IMR-90 (cell line): ENCODE measurements around the gene RPEL1. TPM values are rescaled to one million over a fixed set of nuclear protein-coding genes. Genes with fewer than 3 reads are reported as not detected.
A peak's percentile ranks its signal among the peaks of the same experiment; 100 is the strongest.

ENCODE experiments used
- ATAC-seq: fragments of 200-7000 bp; cut with Tn5 transposase; 2 replicates; pipeline ENCODE4 v1.9.1; 2020; ENCODE audit warnings: low read depth, mild to moderate bottlenecking, moderate library complexity
- BruUV-seq: library from RNA; stranded (reverse); fragments of 400-500 nt; replicated peaks from 2 replicates; lab custom pipeline; 2021; lab: Mats Ljungman, UMichigan
- CTCF ChIA-PET: fragments of 300-600 bp; formaldehyde crosslinking; extraction: SDS; loops from one replicate; lab custom pipeline; 2021; ENCODE audit warnings: antibody characterized with exemption; lab: Yijun Ruan, JAX
- POLR2A ChIA-PET: fragments of 300-600 bp; sonication (Branson Sonifier 250); formaldehyde crosslinking; loops from one replicate; lab custom pipeline; 2022; ENCODE audit warnings: antibody characterized with exemption; ENCODE audit not compliant: unreplicated experiment; lab: Charles Lee
- DNase-seq: peaks from one replicate; pipeline ENCODE4 v3.0.0; 2013
- H2AFZ ChIP-seq: replicated peaks from 2 replicates; pipeline ENCODE3; 2013; ENCODE audit warnings: low read length, mild to moderate bottlenecking; ENCODE audit not compliant: poor library complexity
- H2AK5ac ChIP-seq: 2 replicates; pipeline ENCODE4 v1.6.1; 2013; ENCODE audit warnings: low read depth, low read length, inconsistent platforms
- H2AK9ac ChIP-seq: replicated peaks from 2 replicates; pipeline ENCODE3; 2013; ENCODE audit warnings: mild to moderate bottlenecking, low read depth, low read length, moderate library complexity; ENCODE audit not compliant: poor library complexity
- H2BK120ac ChIP-seq: 2 replicates; pipeline ENCODE4 v1.6.1; 2013; ENCODE audit warnings: low read depth, low read length, inconsistent platforms
- H2BK15ac ChIP-seq: 3 replicates; pipeline ENCODE4 v1.6.1; 2013; ENCODE audit warnings: low read depth, low read length, inconsistent platforms
- H2BK20ac ChIP-seq: 2 replicates; pipeline ENCODE4 v1.6.1; 2013; ENCODE audit warnings: low read depth, mild to moderate bottlenecking, inconsistent platforms, low read length, moderate library complexity
- H2BK5ac ChIP-seq: 2 replicates; pipeline ENCODE4 v1.6.1; 2013; ENCODE audit warnings: mild to moderate bottlenecking, low read depth, low read length, inconsistent platforms; ENCODE audit not compliant: poor library complexity, severe bottlenecking
- H3K14ac ChIP-seq: replicated peaks from 2 replicates; pipeline ENCODE4 v1.6.1; 2013; ENCODE audit warnings: low read depth, low read length, inconsistent platforms
- H3K18ac ChIP-seq: 2 replicates; pipeline ENCODE4 v1.6.1; 2013; ENCODE audit warnings: low read depth, low read length, control low read depth
- H3K23ac ChIP-seq: 2 replicates; pipeline ENCODE4 v1.6.1; 2013; ENCODE audit warnings: low read depth, low read length, inconsistent platforms
- H3K27ac ChIP-seq: 2 replicates; pipeline ENCODE4 v1.5.1; 2013; ENCODE audit warnings: mild to moderate bottlenecking, control low read depth, low read length; ENCODE audit not compliant: insufficient read depth
- H3K27me3 ChIP-seq: 2 replicates; pipeline ENCODE4 v1.6.1; 2013; ENCODE audit warnings: low read length; ENCODE audit not compliant: control insufficient read depth, insufficient read depth
- H3K36me3 ChIP-seq: 2 replicates; pipeline ENCODE4 v1.6.1; 2013; ENCODE audit warnings: low read length, mixed read lengths; ENCODE audit not compliant: control insufficient read depth, insufficient read depth
- H3K4ac ChIP-seq: 2 replicates; pipeline ENCODE4 v1.6.1; 2013; ENCODE audit warnings: low read depth, low read length, inconsistent platforms
- H3K4me1 ChIP-seq: 2 replicates; pipeline ENCODE4 v1.6.1; 2013; ENCODE audit warnings: low read length, mixed read lengths; ENCODE audit not compliant: control insufficient read depth, insufficient read depth
- H3K4me2 ChIP-seq: 2 replicates; pipeline ENCODE4 v1.6.1; 2013; ENCODE audit warnings: low read depth, mild to moderate bottlenecking, control low read depth, low read length, moderate library complexity
- H3K4me3 ChIP-seq: 2 replicates; pipeline ENCODE4 v1.5.1; 2013; ENCODE audit warnings: low read depth, mild to moderate bottlenecking, control low read depth, low read length, moderate library complexity; ENCODE audit not compliant: insufficient read depth
- H3K56ac ChIP-seq: 2 replicates; pipeline ENCODE4 v1.6.1; 2013; ENCODE audit warnings: low read length, inconsistent platforms; ENCODE audit not compliant: insufficient read depth; ENCODE audit errors: extremely low read depth
- H3K79me1 ChIP-seq, 2 experiments: 2 replicates each; pipeline ENCODE4 v1.6.1; 2013; ENCODE audit warnings: low read length in 2 of 2, inconsistent platforms in 1 of 2, low read depth in 1 of 2
- H3K9ac ChIP-seq: 2 replicates; pipeline ENCODE4 v1.6.1; 2013; ENCODE audit warnings: low read depth, low read length, control low read depth
- H3K9me1 ChIP-seq: 2 replicates; pipeline ENCODE4 v1.6.1; 2013; ENCODE audit warnings: low read length, inconsistent platforms; ENCODE audit not compliant: insufficient read depth
- H3K9me3 ChIP-seq: 2 replicates; pipeline ENCODE4 v1.6.1; 2013; ENCODE audit warnings: low read length; ENCODE audit not compliant: control insufficient read depth, insufficient read depth
- H4K20me1 ChIP-seq: 2 replicates; pipeline ENCODE4 v1.6.1; 2013; ENCODE audit warnings: low read length, inconsistent platforms; ENCODE audit not compliant: insufficient read depth
- H4K5ac ChIP-seq: 2 replicates; pipeline ENCODE4 v1.6.1; 2013; ENCODE audit warnings: mild to moderate bottlenecking, low read depth, low read length, control low read depth
- H4K8ac ChIP-seq, 2 experiments: 2 replicates each; pipeline ENCODE4 v1.6.1; 2013; ENCODE audit warnings: low read depth in 2 of 2, low read length in 2 of 2, control low read depth in 1 of 2, inconsistent platforms in 1 of 2
- H4K91ac ChIP-seq: 2 replicates; pipeline ENCODE4 v1.6.1; 2013; ENCODE audit warnings: low read depth, low read length, inconsistent platforms; ENCODE audit not compliant: insufficient read depth
- BHLHE40 ChIP-seq: fragments of 150-350 bp; IDR thresholded peaks from 2 replicates; pipeline ENCODE4 v1.6.1; 2016; ENCODE audit warnings: mild to moderate bottlenecking, low read depth, low read length
- CEBPB ChIP-seq: IDR thresholded peaks from 2 replicates; pipeline ENCODE4 v1.6.1; 2012; ENCODE audit warnings: low read depth, low read length, improper control_type of control experiment
- CHD1 ChIP-seq: IDR thresholded peaks from 2 replicates; pipeline ENCODE4 v1.6.1; 2012; ENCODE audit warnings: low read depth, low read length, improper control_type of control experiment
- FOS ChIP-seq: fragments of 150-350 bp; IDR thresholded peaks from 2 replicates; pipeline ENCODE4 v1.6.1; 2016; ENCODE audit warnings: low read depth, low read length
- MAFK ChIP-seq: IDR thresholded peaks from 2 replicates; pipeline ENCODE4 v1.6.1; 2012; ENCODE audit warnings: low read depth, low read length, improper control_type of control experiment
- MAZ ChIP-seq: IDR thresholded peaks from 2 replicates; pipeline ENCODE4 v1.6.1; 2012; ENCODE audit warnings: low read depth, mild to moderate bottlenecking, low read length, improper control_type of control experiment, moderate library complexity, borderline replicate concordance
- MXI1 ChIP-seq: IDR thresholded peaks from 2 replicates; pipeline ENCODE4 v1.6.1; 2012; ENCODE audit warnings: low read depth, mild to moderate bottlenecking, low read length, moderate library complexity, borderline replicate concordance
- NFE2L2 ChIP-seq: fragments of 150-350 bp; IDR thresholded peaks from 2 replicates; pipeline ENCODE4 v1.6.1; 2016; ENCODE audit warnings: low read depth, mild to moderate bottlenecking, low read length
- POLR2A ChIP-seq: IDR thresholded peaks from 2 replicates; pipeline ENCODE4 v1.6.1; 2012; ENCODE audit warnings: mild to moderate bottlenecking, low read depth, low read length
- RAD21 ChIP-seq: IDR thresholded peaks from 2 replicates; pipeline ENCODE4 v1.6.1; 2012; ENCODE audit warnings: low read length, improper control_type of control experiment
- RCOR1 ChIP-seq: IDR thresholded peaks from 2 replicates; pipeline ENCODE4 v1.6.1; 2012; ENCODE audit warnings: mild to moderate bottlenecking, low read length, improper control_type of control experiment; ENCODE audit not compliant: insufficient replicate concordance
- RFX5 ChIP-seq: IDR thresholded peaks from 2 replicates; pipeline ENCODE4 v1.8.0; 2012; ENCODE audit warnings: low read depth, mild to moderate bottlenecking, low read length, moderate library complexity
- SMC3 ChIP-seq: fragments of 150-350 bp; IDR thresholded peaks from 2 replicates; pipeline ENCODE4 v1.6.1; 2016; ENCODE audit warnings: low read depth, mild to moderate bottlenecking, antibody characterized with exemption, low read length, moderate library complexity
- USF2 ChIP-seq: fragments of 150-350 bp; IDR thresholded peaks from 2 replicates; pipeline ENCODE4 v1.6.1; 2017; ENCODE audit warnings: mild to moderate bottlenecking, antibody characterized with exemption, low read length, low read depth
- WGBS, 2 experiments: methylation state at CpG; one replicate each; pipeline versions ENCODE4 v1.1.5 to v1.1.7; 2013; ENCODE audit warnings: missing lambda C conversion rate in 2 of 2; ENCODE audit not compliant: insufficient read length in 1 of 2; ENCODE audit errors: extremely low coverage in 2 of 2; 5-methylcytosine and 5-hydroxymethylcytosine counted together
- dilution Hi-C: fragments of 300-500 bp; cut with HindIII; formaldehyde crosslinking; loops from one replicate; pipeline ENCODE4 v1.14.3; 2018; ENCODE audit warnings: low sequenced_read_pairs; ENCODE audit not compliant: unreplicated experiment
- in situ Hi-C: fragments of 300-500 bp; cut with MboI; formaldehyde crosslinking; loops from 3 replicates; pipeline ENCODE4 v1.14.3; 2019; ENCODE audit warnings: low sequenced_read_pairs, inconsistent platforms, mixed read lengths
- intact Hi-C: fragments of 100-400 bp; cut with micrococcal nuclease; formaldehyde crosslinking; loops from 2 replicates; pipeline ENCODE4 v1.10.0; 2022
- polyA plus RNA-seq, 3 experiments: library from polyadenylated mRNA; depleted of rRNA; stranded (reverse); fragments of >200 nt; gene quantifications; 2 replicates each; pipeline ENCODE4 v1.2.3, GENCODE V29; 2012; ENCODE audit warnings: low replicate concordance in 1 of 3
- total RNA-seq: library from RNA; depleted of rRNA; stranded (reverse); fragments of >200 nt; gene quantifications from 2 replicates; pipeline ENCODE4 v1.2.3, GENCODE V29; 2012
- TF ChIP-seq, protein P1 (sequence below): conservative IDR thresholded peaks from 2 replicates; pipeline ENCODE4 v1.5.1; 2012; ENCODE audit warnings: mild to moderate bottlenecking, low read depth, low read length, improper control_type of control experiment
- TF ChIP-seq, protein P2 (sequence below): fragments of 150-350 bp; IDR thresholded peaks from 2 replicates; pipeline ENCODE4 v1.6.1; 2016; ENCODE audit warnings: low read depth, mild to moderate bottlenecking, low read length, moderate library complexity, borderline replicate concordance

The RPEL1 gene
- total and polyA plus RNA-seq, 2 of the 4 experiments (the other 2 are of a cell fraction) = under 0.01 to 0.26 TPM

DNA sequence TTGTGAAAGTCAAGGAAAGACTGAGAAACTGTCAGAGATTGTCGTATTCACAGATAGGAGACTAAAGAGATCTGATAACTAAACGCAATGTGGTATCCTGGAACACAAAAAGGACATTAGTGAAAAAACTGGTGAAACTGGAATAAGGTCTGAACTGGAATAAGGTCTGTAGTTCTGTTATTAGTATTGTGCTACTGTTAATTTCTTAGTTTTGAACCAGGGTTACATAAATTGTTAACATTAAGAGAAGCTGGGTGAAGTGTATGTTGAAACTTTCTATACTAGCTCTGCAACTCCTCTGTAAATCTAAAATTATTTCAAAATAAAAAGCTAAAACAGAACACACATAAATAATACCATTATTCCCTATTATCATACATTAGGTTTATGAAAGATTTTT lies 49.2 kb upstream of the RPEL1 start:
- no peak overlapping the region for H3K4me3 ChIP-seq
- H2BK15ac ChIP-seq = no peak overlapping the region
- peak overlapping the region; percentile 86 for H2BK5ac ChIP-seq
- dilution Hi-C loops = no loop called here
- no TSS peak for BruUV-seq
- no peak overlapping the region for H3K23ac ChIP-seq
- H4K91ac ChIP-seq = no peak overlapping the region
- H3K9me1 ChIP-seq = peaks cover 20% of the 10 kb centered on the region
- no peak overlapping the region for H3K56ac ChIP-seq
- CTCF ChIA-PET = interaction anchor here (1.6 kb wide), 1 partner anchor 86 kb away, joined by 3 read pairs; no protein-coding TSS in a partner anchor
- H3K9me3 ChIP-seq = no peaks in the 10 kb centered on the region
- H3K27me3 ChIP-seq = no peaks in the 10 kb centered on the region
- H2AFZ ChIP-seq = no peak overlapping the region
- ATAC-seq = no peak
- peaks cover 9% of the 10 kb centered on the region; the same call in 1 of the 2 replicates for H4K20me1 ChIP-seq
- H3K18ac ChIP-seq = no peak overlapping the region
- no peak overlapping the region; the same call in 1 of the 2 replicates for H2BK120ac ChIP-seq
- H3K9ac ChIP-seq = no peak overlapping the region
- 33% methylated on average over 1 of the region's 2 CpGs; no CpG with 5 or more reads in 1 of the 2 experiments for WGBS, 2 experiments
- no peaks in the 10 kb centered on the region for H3K36me3 ChIP-seq
- H2AK5ac ChIP-seq = no peak overlapping the region
- no peak overlapping the region for H3K14ac ChIP-seq
- H2AK9ac ChIP-seq = no peak overlapping the region
- no peak overlapping the region for H4K5ac ChIP-seq
- in situ Hi-C loops = no loop called here
- no peak overlapping the region; a peak in 1 of 4 replicates for H4K8ac ChIP-seq
- POLR2A ChIA-PET = no interaction called here
- no peak overlapping the region for H3K4me2 ChIP-seq
- no peak for TF ChIP-seq MAFK
- TF ChIP-seq, protein P1, sequence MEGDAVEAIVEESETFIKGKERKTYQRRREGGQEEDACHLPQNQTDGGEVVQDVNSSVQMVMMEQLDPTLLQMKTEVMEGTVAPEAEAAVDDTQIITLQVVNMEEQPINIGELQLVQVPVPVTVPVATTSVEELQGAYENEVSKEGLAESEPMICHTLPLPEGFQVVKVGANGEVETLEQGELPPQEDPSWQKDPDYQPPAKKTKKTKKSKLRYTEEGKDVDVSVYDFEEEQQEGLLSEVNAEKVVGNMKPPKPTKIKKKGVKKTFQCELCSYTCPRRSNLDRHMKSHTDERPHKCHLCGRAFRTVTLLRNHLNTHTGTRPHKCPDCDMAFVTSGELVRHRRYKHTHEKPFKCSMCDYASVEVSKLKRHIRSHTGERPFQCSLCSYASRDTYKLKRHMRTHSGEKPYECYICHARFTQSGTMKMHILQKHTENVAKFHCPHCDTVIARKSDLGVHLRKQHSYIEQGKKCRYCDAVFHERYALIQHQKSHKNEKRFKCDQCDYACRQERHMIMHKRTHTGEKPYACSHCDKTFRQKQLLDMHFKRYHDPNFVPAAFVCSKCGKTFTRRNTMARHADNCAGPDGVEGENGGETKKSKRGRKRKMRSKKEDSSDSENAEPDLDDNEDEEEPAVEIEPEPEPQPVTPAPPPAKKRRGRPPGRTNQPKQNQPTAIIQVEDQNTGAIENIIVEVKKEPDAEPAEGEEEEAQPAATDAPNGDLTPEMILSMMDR = no peak
- no peak for TF ChIP-seq CHD1
- TF ChIP-seq USF2 = no peak
- TF ChIP-seq RAD21 = no peak
- no peak for TF ChIP-seq BHLHE40
- TF ChIP-seq MXI1 = no peak
- no peak for TF ChIP-seq NFE2L2
- TF ChIP-seq, protein P2, sequence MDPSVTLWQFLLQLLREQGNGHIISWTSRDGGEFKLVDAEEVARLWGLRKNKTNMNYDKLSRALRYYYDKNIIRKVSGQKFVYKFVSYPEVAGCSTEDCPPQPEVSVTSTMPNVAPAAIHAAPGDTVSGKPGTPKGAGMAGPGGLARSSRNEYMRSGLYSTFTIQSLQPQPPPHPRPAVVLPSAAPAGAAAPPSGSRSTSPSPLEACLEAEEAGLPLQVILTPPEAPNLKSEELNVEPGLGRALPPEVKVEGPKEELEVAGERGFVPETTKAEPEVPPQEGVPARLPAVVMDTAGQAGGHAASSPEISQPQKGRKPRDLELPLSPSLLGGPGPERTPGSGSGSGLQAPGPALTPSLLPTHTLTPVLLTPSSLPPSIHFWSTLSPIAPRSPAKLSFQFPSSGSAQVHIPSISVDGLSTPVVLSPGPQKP = no peak
- no peak for TF ChIP-seq CEBPB
- no peak for TF ChIP-seq FOS
- no peak for TF ChIP-seq RFX5
- no peak for TF ChIP-seq RCOR1
- TF ChIP-seq POLR2A = no peak
- TF ChIP-seq MAZ = no peak
- no peak for TF ChIP-seq SMC3
- H3K4me1 ChIP-seq = peaks cover 18% of the 10 kb centered on the region
- no peak for DNase-seq
- H2BK20ac ChIP-seq = peak overlapping the region; percentile 32; the same call in 1 of the 2 replicates
- H3K4ac ChIP-seq = no peak overlapping the region
- no peak overlapping the region for H3K27ac ChIP-seq
- peaks cover 0 to 18% of the 10 kb centered on the region in 2 experiments; a peak in 1 of 4 replicates for H3K79me1 ChIP-seq
- intact Hi-C loops = no loop called here
